NCI-H2196 (cell line): ENCODE data around the gene POLR3B.
"Not testable (repeated sequence)": the region's sequence is repeated elsewhere in the genome, so short reads cannot be mapped to it uniquely, and the experiment has no call there.

Experiments
- DNase-seq: peaks from one replicate; lab custom pipeline; 2025; ENCODE audit not compliant: unreplicated experiment; lab: John Stamatoyannopoulos, UW

Gene POLR3B

GRCh38 chr12:106459124-106459523, 101.6 kb downstream of the POLR3B start:
- no peak for DNase-seq

DNA sequence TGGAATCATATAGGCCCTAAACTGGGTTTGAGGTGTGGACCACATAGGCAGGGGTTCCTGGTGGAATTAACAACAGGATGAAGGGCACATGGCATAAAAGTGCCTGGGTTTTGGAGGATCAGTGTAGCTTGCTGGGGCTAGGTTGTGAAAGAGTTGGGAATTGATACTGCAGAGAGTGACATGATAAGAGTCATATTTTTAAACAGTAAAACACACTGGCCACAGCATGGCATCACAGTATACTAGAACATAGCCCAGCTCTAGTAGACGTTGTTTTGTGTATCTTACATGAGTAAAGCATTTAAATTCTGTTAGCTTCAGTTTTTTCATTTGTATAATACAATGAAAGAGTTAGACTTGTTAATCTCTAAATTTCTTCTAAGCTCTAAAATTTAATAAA, 102.0 kb downstream of the POLR3B start:
- no peak for DNase-seq

DNA sequence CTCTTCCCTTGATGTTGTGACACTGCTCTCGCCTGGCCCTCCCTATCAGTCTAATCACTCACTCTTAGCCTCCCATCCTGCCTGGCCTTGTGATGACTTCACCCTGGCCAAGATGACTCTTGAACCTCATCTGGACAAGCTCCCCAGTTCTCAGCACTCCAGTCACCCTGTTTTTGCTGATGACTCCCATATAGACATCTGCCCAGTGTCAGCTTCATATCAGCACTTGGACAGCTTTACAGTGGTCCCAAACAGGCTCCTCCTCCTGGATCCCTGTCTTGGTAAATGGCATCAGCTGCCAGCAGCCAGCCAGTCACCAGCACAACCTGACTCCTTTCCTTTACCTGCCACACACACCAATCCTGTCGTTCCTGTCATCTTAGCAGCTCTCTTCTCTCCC, 104.2 kb downstream of the POLR3B start:
- DNase-seq: no peak

- DNase-seq: not testable (repeated sequence)
These were observed 108.1 kb downstream of the POLR3B start for GRCh38 chr12:106465605-106466004.

DNA sequence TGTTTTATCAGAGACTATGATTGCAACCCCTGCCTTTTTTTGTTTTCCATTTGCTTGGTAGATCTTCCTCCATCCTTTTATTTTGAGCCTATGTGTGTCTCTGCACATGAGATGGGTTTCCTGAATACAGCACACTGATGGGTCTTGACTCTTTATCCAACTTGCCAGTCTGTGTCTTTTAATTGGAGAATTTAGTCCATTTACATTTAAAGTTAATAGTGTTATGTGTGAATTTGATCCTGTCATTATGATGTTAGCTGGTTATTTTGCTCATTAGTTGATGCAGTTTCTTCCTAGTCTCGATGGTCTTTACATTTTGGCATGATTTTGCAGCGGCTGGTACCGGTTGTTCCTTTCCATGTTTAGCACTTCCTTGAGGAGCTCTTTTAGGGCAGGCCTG, 118.1 kb downstream of the POLR3B start:
- not testable (repeated sequence) for DNase-seq

- not testable (repeated sequence) for DNase-seq
These were observed 120.1 kb downstream of the POLR3B start for GRCh38 chr12:106477627-106478026.

GRCh38 chr12:106480251-106480650, 122.7 kb downstream of the POLR3B start:
- no peak for DNase-seq

- no peak for DNase-seq
These were observed 123.7 kb downstream of the POLR3B start for GRCh38 chr12:106481246-106481645.

GRCh38 chr12:106487664-106488063, 130.1 kb downstream of the POLR3B start:
- no peak for DNase-seq

DNA sequence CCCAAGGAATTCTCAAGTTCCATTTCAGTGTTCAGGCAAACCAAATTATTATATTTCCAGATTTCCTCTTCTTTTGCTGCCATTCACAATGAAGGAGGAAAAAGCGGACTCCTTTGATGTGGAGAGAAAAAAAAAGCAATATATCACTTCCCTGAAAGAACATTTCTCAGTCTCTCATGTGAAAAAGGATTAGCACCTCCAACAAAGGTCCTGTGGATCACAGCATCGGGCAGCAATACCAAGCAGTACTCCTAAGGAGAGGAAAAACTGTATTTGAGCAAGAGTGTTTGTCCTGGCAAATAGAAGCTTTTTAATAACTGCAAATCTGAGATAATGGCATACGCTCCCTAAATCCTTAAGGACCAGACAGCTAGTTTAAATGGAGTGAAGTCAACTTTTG, 131.3 kb downstream of the POLR3B start:
- DNase-seq: no peak

- no peak for DNase-seq
These were observed 132.7 kb downstream of the POLR3B start for GRCh38 chr12:106490264-106490663.

GRCh38 chr12:106492857-106493256, 135.3 kb downstream of the POLR3B start:
- DNase-seq: no peak

DNA sequence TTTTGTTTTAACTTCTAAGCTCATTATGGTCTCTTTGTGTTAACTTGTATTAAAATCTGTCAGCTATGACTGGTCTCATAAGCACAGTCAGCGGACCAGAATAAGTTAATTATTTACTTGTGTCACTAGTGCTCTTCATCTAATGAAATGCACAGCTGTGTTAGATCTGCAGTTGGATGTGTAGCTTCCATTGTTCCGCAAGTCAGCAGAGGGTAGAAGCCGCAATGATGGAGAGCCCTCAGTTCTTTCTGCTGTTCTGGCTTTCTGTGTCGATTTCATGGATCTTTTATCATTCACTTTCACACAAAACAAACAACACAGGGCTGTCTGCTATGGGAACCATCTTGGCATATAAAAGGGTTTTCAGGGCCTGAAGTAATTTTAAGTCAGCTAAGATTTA, 136.0 kb downstream of the POLR3B start:
- DNase-seq: no peak

- DNase-seq: no peak
These were observed 137.9 kb downstream of the POLR3B start for GRCh38 chr12:106495354-106495965.

GRCh38 chr12:106498056-106498455, 140.5 kb downstream of the POLR3B start:
- no peak for DNase-seq

DNA sequence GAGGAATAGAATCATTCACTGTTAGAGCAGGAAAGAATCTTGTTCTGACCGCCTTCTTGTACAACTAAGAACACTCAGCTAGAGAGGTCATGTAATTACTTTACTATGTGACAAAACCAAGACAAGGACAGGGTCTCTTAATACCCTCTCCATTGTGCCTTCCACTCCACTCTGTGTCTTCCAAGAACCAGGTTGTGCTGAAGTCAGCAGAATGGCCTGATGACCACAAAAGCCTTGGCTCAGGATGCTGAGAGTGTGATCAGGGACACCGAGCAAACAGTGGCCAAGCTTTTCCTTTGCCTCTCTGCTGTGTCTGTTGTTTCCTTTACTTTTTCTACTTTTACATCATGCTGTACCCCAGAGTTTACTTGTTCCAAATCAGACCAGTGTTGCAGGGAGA, 142.1 kb downstream of the POLR3B start:
- DNase-seq: no peak

DNA sequence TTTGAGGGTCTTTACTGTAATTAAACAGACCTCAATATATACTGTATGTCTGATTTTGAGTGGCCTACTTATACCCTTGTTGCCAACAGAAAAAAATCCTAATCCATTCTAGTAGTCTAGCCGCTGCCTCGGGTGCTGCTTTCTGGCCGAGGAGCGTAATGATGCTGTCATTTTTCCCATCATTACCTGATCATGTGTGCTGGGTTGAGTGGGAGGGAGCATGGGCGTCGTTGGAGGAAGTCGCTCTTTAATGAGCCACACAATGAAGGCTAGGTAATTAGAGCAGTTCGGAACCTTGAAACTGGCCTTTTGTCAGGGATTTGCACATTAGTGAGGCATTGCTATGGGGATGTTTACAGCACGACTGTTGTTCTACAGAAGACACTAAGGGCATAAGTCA, 149.1 kb downstream of the POLR3B start:
- no peak for DNase-seq

DNA sequence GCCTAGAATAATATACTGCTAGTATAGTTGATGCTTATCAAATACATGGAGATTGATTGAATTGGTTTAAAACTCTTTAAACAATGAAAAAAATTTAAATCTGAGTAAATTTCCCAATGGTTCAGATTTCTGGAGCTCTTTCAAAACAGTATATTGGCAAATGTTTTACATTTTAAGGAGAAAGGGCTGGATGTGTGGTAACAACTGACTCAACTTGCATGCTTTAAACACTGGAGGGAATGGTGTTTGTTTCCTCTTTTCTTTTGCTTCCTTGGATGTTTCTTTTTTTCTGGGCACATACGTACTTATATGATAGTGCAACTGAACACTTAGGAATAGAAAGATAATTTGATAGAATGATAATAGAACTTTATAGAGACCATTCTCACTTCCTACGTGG, 151.4 kb downstream of the POLR3B start:
- DNase-seq: no peak

DNA sequence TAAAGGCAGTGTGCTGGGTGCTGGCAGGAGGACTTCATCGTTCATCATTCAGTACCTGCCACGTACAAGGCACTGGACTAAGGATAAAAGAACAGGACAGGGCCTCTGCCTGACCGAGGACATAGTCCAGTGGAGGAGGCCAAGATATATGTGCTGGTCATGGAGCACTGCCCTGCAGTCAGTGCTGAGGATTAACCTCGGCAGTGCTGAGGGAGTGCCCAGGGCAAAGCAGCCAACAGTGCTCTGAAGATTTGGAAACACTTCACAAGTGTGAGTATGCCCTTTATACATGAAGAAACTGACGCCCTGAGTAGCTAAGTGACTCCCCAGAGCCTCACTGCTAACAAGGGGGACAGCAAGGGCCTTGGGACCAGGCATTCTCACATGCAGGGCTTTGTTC, 153.8 kb downstream of the POLR3B start:
- DNase-seq: no peak

GRCh38 chr12:106517314-106517713, 159.8 kb downstream of the POLR3B start:
- DNase-seq: no peak

DNA sequence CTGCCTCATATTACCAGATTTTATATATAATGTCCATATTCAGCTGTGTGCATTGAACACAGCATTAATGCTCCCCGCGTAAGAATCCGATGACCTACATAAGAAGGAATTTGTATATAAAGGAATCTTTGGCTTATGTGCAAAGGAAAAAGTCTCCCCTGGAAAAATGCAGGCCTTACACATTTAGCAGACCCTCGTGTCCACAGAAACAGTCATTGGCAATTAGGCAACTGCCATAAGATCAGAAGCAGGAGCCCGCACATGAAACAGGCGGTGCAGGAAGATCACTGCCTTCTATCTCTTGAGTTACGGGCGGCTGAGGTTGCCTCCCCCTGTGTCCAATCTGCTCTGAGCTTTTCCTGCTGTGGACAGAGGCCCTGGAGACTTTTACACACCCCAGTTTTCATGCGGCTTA, 162.1 kb downstream of the POLR3B start:
- no peak for DNase-seq

- DNase-seq: no peak
These were observed 164.4 kb downstream of the POLR3B start for GRCh38 chr12:106521901-106522300.

DNA sequence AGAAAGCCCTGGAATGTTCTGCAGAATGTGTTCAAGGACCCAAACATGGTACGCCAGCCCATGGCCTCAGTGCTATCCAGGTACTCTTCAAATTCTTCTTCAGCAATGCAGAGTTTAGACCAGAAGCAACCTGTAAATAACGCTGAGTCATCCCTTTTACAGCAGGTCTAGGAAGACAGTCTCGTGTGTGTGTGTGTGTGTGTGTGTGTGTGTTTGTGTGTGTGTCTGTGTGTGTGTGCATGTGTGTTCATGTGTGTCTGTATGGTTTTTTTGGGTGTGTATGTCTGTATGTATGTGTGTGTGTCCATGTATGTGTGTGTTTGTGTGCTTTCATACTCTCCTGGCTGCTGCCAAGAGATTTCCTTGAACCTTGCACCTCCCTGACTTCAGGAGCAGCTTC, 165.2 kb downstream of the POLR3B start:
- DNase-seq: no peak

GRCh38 chr12:106527356-106527755, 169.8 kb downstream of the POLR3B start:
- no peak for DNase-seq
